H1 (cell line): ENCODE results near the gene HDGFL3. TPM values are rescaled to one million over a fixed set of nuclear protein-coding genes. Genes with fewer than 3 reads are reported as not detected.

Experiments
- ATF3 ChIP-seq: IDR thresholded peaks from 2 replicates; pipeline ENCODE4 v1.6.1; 2011; ENCODE audit warnings: low read depth, mild to moderate bottlenecking, low read length; ENCODE audit not compliant: insufficient read depth
- BCL11A ChIP-seq, 2 experiments: IDR thresholded peaks; one replicate each; pipeline ENCODE4 v1.6.1; 2011; ENCODE audit warnings: low read depth in 2 of 2, low read length in 2 of 2, mild to moderate bottlenecking in 2 of 2
- EZH2 ChIP-seq: fragments of 200-600 bp; sonication (generic); IDR thresholded peaks from 2 replicates; pipeline ENCODE4 v1.7.1; 2012; ENCODE audit warnings: low read depth, mild to moderate bottlenecking, moderate library complexity, low read length, inconsistent platforms; ENCODE audit not compliant: severe bottlenecking
- HDAC2 ChIP-seq, 2 experiments: fragments of 300-600 bp in 1 of 2; sonication (generic) in 1 of 2; IDR thresholded peaks; 2 replicates each; pipeline ENCODE4 v1.6.1; 2011 to 2012; ENCODE audit warnings: low read depth in 2 of 2, low read length in 2 of 2, mild to moderate bottlenecking in 2 of 2, moderate library complexity in 2 of 2, borderline replicate concordance in 1 of 2, inconsistent platforms in 1 of 2
- JUN ChIP-seq: IDR thresholded peaks from 2 replicates; pipeline ENCODE4 v1.6.1; 2011; ENCODE audit warnings: low read depth, mild to moderate bottlenecking, improper control_type of control experiment, low read length
- SIX5 ChIP-seq: IDR thresholded peaks from 2 replicates; pipeline ENCODE4 v1.6.1; 2011; ENCODE audit warnings: mild to moderate bottlenecking, low read depth, low read length
- polyA plus RNA-seq, 7 experiments: library from polyadenylated mRNA; depleted of rRNA in 3 of 7; stranded (reverse) in 5 of 7; unstranded in 2 of 7; fragments of >200 nt in 5 of 7; fragments of 200-250 nt in 2 of 7; gene quantifications; 1 replicate in 5 of 7; 2 replicates in 1 of 7; 4 replicates in 1 of 7; pipeline versions ENCODE4 v1.2.1 to v1.2.3, GENCODE V29; 2011 to 2013; ENCODE audit warnings: missing spikeins in 2 of 7, mixed read lengths in 2 of 7
- total RNA-seq: library from RNA; stranded (reverse); fragmentation: NEBNext Ultra II Directional; extraction: Animal tissue kit (Norgen Biotek cat#: 25700); gene quantifications from 2 replicates; pipeline ENCODE4 v1.2.1, GENCODE V29; 2021
- TF ChIP-seq, protein P1 (sequence below): fragments of 300-600 bp; sonication (generic); IDR thresholded peaks from 2 replicates; pipeline ENCODE4 v1.7.1; 2012; ENCODE audit warnings: low read length, moderate library complexity, mild to moderate bottlenecking, inconsistent platforms; ENCODE audit not compliant: insufficient replicate concordance

Gene HDGFL3
- total and polyA plus RNA-seq, 2 of the 8 experiments (the other 6 are each of a cell fraction or from before 2014, with no cell fraction given) = 14.1 to 149 TPM

DNA sequence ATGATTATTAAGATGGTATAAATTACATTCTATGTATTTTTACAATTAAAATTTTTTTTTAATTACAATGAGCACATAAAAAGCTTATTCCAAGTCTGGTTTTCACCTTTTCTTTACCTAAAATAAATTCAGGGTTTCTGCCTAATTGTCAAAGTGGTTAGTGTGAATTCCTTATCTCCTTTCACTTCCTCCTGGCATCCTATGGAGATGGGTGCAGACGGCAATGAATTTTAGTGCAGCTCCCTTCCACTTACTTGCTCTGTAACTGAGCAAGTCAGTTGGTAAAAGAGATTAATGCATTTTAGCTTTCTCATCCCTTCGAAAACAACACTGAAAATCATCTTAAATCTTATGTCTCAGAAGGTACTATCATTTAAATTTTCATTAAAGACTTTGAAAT, 13.1 kb downstream of the HDGFL3 start (continued):
- TF ChIP-seq, protein P1, sequence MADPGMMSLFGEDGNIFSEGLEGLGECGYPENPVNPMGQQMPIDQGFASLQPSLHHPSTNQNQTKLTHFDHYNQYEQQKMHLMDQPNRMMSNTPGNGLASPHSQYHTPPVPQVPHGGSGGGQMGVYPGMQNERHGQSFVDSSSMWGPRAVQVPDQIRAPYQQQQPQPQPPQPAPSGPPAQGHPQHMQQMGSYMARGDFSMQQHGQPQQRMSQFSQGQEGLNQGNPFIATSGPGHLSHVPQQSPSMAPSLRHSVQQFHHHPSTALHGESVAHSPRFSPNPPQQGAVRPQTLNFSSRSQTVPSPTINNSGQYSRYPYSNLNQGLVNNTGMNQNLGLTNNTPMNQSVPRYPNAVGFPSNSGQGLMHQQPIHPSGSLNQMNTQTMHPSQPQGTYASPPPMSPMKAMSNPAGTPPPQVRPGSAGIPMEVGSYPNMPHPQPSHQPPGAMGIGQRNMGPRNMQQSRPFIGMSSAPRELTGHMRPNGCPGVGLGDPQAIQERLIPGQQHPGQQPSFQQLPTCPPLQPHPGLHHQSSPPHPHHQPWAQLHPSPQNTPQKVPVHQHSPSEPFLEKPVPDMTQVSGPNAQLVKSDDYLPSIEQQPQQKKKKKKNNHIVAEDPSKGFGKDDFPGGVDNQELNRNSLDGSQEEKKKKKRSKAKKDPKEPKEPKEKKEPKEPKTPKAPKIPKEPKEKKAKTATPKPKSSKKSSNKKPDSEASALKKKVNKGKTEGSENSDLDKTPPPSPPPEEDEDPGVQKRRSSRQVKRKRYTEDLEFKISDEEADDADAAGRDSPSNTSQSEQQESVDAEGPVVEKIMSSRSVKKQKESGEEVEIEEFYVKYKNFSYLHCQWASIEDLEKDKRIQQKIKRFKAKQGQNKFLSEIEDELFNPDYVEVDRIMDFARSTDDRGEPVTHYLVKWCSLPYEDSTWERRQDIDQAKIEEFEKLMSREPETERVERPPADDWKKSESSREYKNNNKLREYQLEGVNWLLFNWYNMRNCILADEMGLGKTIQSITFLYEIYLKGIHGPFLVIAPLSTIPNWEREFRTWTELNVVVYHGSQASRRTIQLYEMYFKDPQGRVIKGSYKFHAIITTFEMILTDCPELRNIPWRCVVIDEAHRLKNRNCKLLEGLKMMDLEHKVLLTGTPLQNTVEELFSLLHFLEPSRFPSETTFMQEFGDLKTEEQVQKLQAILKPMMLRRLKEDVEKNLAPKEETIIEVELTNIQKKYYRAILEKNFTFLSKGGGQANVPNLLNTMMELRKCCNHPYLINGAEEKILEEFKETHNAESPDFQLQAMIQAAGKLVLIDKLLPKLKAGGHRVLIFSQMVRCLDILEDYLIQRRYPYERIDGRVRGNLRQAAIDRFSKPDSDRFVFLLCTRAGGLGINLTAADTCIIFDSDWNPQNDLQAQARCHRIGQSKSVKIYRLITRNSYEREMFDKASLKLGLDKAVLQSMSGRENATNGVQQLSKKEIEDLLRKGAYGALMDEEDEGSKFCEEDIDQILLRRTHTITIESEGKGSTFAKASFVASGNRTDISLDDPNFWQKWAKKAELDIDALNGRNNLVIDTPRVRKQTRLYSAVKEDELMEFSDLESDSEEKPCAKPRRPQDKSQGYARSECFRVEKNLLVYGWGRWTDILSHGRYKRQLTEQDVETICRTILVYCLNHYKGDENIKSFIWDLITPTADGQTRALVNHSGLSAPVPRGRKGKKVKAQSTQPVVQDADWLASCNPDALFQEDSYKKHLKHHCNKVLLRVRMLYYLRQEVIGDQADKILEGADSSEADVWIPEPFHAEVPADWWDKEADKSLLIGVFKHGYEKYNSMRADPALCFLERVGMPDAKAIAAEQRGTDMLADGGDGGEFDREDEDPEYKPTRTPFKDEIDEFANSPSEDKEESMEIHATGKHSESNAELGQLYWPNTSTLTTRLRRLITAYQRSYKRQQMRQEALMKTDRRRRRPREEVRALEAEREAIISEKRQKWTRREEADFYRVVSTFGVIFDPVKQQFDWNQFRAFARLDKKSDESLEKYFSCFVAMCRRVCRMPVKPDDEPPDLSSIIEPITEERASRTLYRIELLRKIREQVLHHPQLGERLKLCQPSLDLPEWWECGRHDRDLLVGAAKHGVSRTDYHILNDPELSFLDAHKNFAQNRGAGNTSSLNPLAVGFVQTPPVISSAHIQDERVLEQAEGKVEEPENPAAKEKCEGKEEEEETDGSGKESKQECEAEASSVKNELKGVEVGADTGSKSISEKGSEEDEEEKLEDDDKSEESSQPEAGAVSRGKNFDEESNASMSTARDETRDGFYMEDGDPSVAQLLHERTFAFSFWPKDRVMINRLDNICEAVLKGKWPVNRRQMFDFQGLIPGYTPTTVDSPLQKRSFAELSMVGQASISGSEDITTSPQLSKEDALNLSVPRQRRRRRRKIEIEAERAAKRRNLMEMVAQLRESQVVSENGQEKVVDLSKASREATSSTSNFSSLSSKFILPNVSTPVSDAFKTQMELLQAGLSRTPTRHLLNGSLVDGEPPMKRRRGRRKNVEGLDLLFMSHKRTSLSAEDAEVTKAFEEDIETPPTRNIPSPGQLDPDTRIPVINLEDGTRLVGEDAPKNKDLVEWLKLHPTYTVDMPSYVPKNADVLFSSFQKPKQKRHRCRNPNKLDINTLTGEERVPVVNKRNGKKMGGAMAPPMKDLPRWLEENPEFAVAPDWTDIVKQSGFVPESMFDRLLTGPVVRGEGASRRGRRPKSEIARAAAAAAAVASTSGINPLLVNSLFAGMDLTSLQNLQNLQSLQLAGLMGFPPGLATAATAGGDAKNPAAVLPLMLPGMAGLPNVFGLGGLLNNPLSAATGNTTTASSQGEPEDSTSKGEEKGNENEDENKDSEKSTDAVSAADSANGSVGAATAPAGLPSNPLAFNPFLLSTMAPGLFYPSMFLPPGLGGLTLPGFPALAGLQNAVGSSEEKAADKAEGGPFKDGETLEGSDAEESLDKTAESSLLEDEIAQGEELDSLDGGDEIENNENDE = no peak
- TF ChIP-seq SIX5 (no peak), HDAC2 (IDR thresholded peaks at IDR 0.05; ENCODE audit: borderline replicate concordance in 1 of 2, low read depth in 2 of 2, low read length in 2 of 2) (no peak), JUN (no peak), ATF3 (no peak), EZH2 (no peak), BCL11A (IDR thresholded peaks at IDR 0.05; ENCODE audit: low read depth in 2 of 2, low read length in 2 of 2) (no peak)
